SK-N-SH (cell line): ENCODE measurements around the gene ARPC5L. TPM values are rescaled to one million over a fixed set of nuclear protein-coding genes. Genes with fewer than 3 reads are reported as not detected.
"Not testable (repeated sequence)": the region's sequence is repeated elsewhere in the genome, so short reads cannot be mapped to it uniquely, and the experiment has no call there.

Source experiments
- CTCF ChIA-PET: fragments of 300-600, 350-600 bp; formaldehyde crosslinking; extraction: SDS; loops from one replicate; lab custom pipeline; 2021; lab: Yijun Ruan, JAX
- POLR2A ChIA-PET: fragments of 350-600 bp; sonication (Branson Sonifier 250); formaldehyde crosslinking; extraction: SDS; loops from one replicate; lab custom pipeline; 2020; ENCODE audit warnings: antibody characterized with exemption, inconsistent platforms; lab: Yijun Ruan, JAX
- DNase-seq: peaks from one replicate; pipeline ENCODE4 v3.0.0; 2012
- H2AFZ ChIP-seq: fragments of 200-600 bp; sonication (generic); 2 replicates; pipeline ENCODE4 v1.8.1; 2016; ENCODE audit warnings: antibody characterized with exemption, mild to moderate bottlenecking, low read depth
- H3F3A ChIP-seq: fragments of 200-600 bp; sonication (generic); replicated peaks from 2 replicates; pipeline ENCODE3; 2016; ENCODE audit warnings: antibody characterized with exemption, mild to moderate bottlenecking; ENCODE audit not compliant: insufficient read depth
- H3K27ac ChIP-seq, 2 experiments: fragments of 200-500 bp in 1 of 2; fragments of 200-600 bp in 1 of 2; sonication (Bioruptor generic) in 1 of 2; sonication (generic), shearing (Covaris generic) in 1 of 2; 2 replicates each; pipeline versions ENCODE4 v1.5.1 to v1.6.1; 2014 to 2016; ENCODE audit warnings: low read depth in 2 of 2, inconsistent platforms in 1 of 2, low read length in 1 of 2, mild to moderate bottlenecking in 1 of 2, mixed read lengths in 1 of 2
- H3K27me3 ChIP-seq: fragments of 200-600 bp; sonication (generic), shearing (Covaris generic); 2 replicates; pipeline ENCODE4 v1.6.1; 2016; ENCODE audit warnings: mixed run types; ENCODE audit not compliant: insufficient read depth
- H3K36me3 ChIP-seq, 2 experiments: fragments of 200-500 bp in 1 of 2; fragments of 200-600 bp in 1 of 2; sonication (Bioruptor generic) in 1 of 2; sonication (generic) in 1 of 2; replicated peaks in 1 of 2; 2 replicates each; pipeline versions ENCODE3 to v1.5.1; 2014 to 2016; ENCODE audit warnings: low read length in 1 of 2, mild to moderate bottlenecking in 1 of 2; ENCODE audit not compliant: insufficient read depth in 2 of 2, control insufficient read depth in 1 of 2
- H3K4me1 ChIP-seq, 2 experiments: fragments of 200-500 bp in 1 of 2; fragments of 200-600 bp in 1 of 2; sonication (Bioruptor generic) in 1 of 2; sonication (generic), shearing (Covaris generic) in 1 of 2; 2 replicates each; pipeline versions ENCODE4 v1.5.1 to v1.6.1; 2014 to 2016; ENCODE audit warnings: low read depth in 1 of 2, low read length in 1 of 2, mixed run types in 1 of 2; ENCODE audit not compliant: insufficient read depth in 2 of 2, control insufficient read depth in 1 of 2
- H3K4me2 ChIP-seq: fragments of 200-600 bp; sonication (generic), shearing (Covaris generic); 2 replicates; pipeline ENCODE4 v1.6.1; 2017; ENCODE audit warnings: mixed run types
- H3K4me3 ChIP-seq, 2 experiments: fragments of 200-500 bp in 1 of 2; fragments of 200-600 bp in 1 of 2; sonication (Bioruptor generic) in 1 of 2; sonication (generic), shearing (Covaris generic) in 1 of 2; 2 replicates each; pipeline versions ENCODE4 v1.5.1 to v1.8.1; 2014 to 2016; ENCODE audit warnings: low read depth in 2 of 2, inconsistent platforms in 1 of 2, low read length in 1 of 2, mild to moderate bottlenecking in 1 of 2, mixed read lengths in 1 of 2, moderate library complexity in 1 of 2
- H3K79me2 ChIP-seq: fragments of 200-600 bp; sonication (generic); 2 replicates; pipeline ENCODE4 v1.8.1; 2017; ENCODE audit warnings: mild to moderate bottlenecking; ENCODE audit not compliant: insufficient read depth
- H3K9ac ChIP-seq: fragments of 200-600 bp; sonication (generic); 2 replicates; pipeline ENCODE4 v1.6.1; 2017; ENCODE audit warnings: mixed run types
- H3K9me2 ChIP-seq: fragments of 200-600 bp; sonication (generic); 2 replicates; pipeline ENCODE4 v1.6.1; 2017; ENCODE audit warnings: mixed run types
- H3K9me3 ChIP-seq: fragments of 200-600 bp; sonication (generic); 2 replicates; pipeline ENCODE4 v1.6.1; 2017; ENCODE audit warnings: mixed run types, mild to moderate bottlenecking, moderate library complexity
- H4K20me1 ChIP-seq: fragments of 200-600 bp; sonication (generic); 2 replicates; pipeline ENCODE4 v1.6.1; 2017; ENCODE audit warnings: mild to moderate bottlenecking, mixed run types; ENCODE audit not compliant: insufficient read depth
- EZH2phosphoT487 ChIP-seq: fragments of 200-600 bp; sonication (generic); IDR thresholded peaks from 2 replicates; pipeline ENCODE4 v1.6.1; 2017; ENCODE audit warnings: low read depth, mixed run types, mild to moderate bottlenecking, antibody characterized with exemption, moderate library complexity, borderline replicate concordance
- FOSL2 ChIP-seq: IDR thresholded peaks from 2 replicates; pipeline ENCODE4 v1.4.0; 2012; ENCODE audit warnings: low read depth, mild to moderate bottlenecking, moderate library complexity, borderline replicate concordance
- FOXJ3 ChIP-seq: sonication (generic); formaldehyde crosslinking; IDR thresholded peaks from 2 replicates; pipeline ENCODE4 v1.5.1; 2020; ENCODE audit warnings: mild to moderate bottlenecking, missing genetic modification reagents
- GABPA ChIP-seq: IDR thresholded peaks from 2 replicates; pipeline ENCODE4 v1.4.0; 2012; ENCODE audit warnings: low read depth, mild to moderate bottlenecking
- GATA2 ChIP-seq: sonication (generic); formaldehyde crosslinking; IDR thresholded peaks from 2 replicates; pipeline ENCODE4 v1.5.0; 2020; ENCODE audit warnings: mild to moderate bottlenecking, missing genetic modification reagents
- JUND ChIP-seq: IDR thresholded peaks from 2 replicates; pipeline ENCODE4 v1.4.0; 2012
- MXI1 ChIP-seq: IDR thresholded peaks from 2 replicates; pipeline ENCODE4 v1.6.1; 2012; ENCODE audit warnings: mild to moderate bottlenecking, low read depth, low read length, improper control_type of control experiment
- NFIC ChIP-seq: IDR thresholded peaks from 2 replicates; pipeline ENCODE4 v1.4.0; 2012; ENCODE audit warnings: borderline replicate concordance
- POLR2AphosphoS5 ChIP-seq: IDR thresholded peaks from 2 replicates; pipeline ENCODE4 v1.6.1; 2012; ENCODE audit warnings: low read depth, low read length
- RFX5 ChIP-seq: IDR thresholded peaks from 2 replicates; pipeline ENCODE4 v1.6.1; 2012; ENCODE audit warnings: mild to moderate bottlenecking, improper control_type of control experiment, low read length
- TAF1 ChIP-seq: IDR thresholded peaks from 2 replicates; pipeline ENCODE4 v1.6.1; 2012; ENCODE audit warnings: low read depth, mild to moderate bottlenecking, low read length, moderate library complexity, borderline replicate concordance
- WGBS: methylation state at CpG from one replicate; pipeline ENCODE4 v1.1.6; 2017; ENCODE audit warnings: low lambda C conversion rate; 5-methylcytosine and 5-hydroxymethylcytosine counted together
- polyA plus RNA-seq, 3 experiments: library from polyadenylated mRNA; depleted of rRNA; stranded (reverse); fragments of >200 nt; gene quantifications; 2 replicates each; pipeline ENCODE4 v1.2.3, GENCODE V29; 2012
- TF ChIP-seq, protein P1 (sequence below): IDR thresholded peaks from 2 replicates; pipeline ENCODE4 v1.4.0; 2012; ENCODE audit warnings: low read depth

Gene ARPC5L
- polyA plus RNA-seq, 1 of the 3 experiments (the other 2 are of a cell fraction): 73.1 TPM

DNA sequence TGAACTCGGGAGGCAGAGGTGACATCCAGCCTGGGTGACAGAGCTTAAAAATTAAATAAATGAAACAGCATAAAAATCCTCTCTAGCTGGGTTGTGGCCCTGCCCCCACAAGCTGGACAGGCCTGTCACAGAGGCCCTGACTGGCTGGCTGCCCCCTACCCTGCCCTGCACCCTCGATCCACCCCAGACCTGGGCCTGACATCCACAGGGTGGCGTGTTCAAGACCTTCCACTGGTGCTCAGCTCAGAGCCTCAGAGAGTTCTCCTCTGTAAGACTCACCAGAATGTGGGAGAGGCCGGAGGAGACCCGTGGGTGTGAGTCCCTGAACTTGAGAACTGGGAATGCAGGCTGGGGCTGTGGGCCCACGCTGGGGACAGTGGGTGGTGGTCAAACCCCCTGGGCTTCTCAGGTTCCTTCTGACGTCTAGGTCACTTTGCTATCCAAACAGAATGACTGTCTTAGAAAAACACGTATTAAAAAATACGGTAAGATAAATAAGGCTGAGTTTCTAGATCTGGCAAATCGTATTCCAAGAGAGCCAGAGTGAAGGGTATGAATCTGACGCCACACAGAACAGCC, 18.4 kb upstream of the ARPC5L start (continued):
- TF ChIP-seq NFIC (no peak), GATA2 (no peak)
- TF ChIP-seq, all 33 proteins: peak for 0

DNA sequence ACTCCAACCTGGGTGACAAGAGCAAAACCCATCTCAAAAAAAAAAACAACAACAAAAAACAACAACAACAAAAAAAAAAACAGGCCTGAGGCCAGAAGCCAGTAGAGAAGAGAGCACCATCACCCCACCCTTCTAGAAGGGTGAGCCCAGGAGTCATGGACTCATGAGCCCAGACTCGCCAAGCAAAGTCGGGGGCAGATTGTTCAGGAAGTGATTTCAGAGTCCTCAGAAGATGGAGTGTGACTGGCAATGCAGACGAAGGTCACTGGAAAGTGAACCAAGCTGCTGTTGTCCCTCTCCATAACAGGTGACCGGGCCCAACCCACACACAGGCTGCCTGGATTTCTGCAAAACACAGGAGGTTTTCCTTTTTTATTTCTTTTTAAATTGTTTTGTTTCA, 17.6 kb upstream of the ARPC5L start:
- no peak overlapping the region for H3K4me2 ChIP-seq
- H3K4me3 ChIP-seq: no peak overlapping the region
- H3K36me3 ChIP-seq: no peaks in the 10 kb centered on the region
- no peaks in the 10 kb centered on the region for H3K9me3 ChIP-seq
- H3K27me3 ChIP-seq: no peaks in the 10 kb centered on the region
- ChIA-PET CTCF (interaction anchor here (1.2 to 33.6 kb wide), 3 partner anchors 8 to 68 kb away, joined by 3 to 1436 read pairs (median 353); partner anchors contain the start of genes NR6A1, OLFML2A and WDR38), POLR2A (no interaction called here)
- H3F3A ChIP-seq: no peaks in the 10 kb centered on the region
- no peaks in the 10 kb centered on the region for H4K20me1 ChIP-seq
- H3K9ac ChIP-seq: no peak overlapping the region
- H3K27ac ChIP-seq: no peak overlapping the region
- no peaks in the 10 kb centered on the region for H3K79me2 ChIP-seq
- no peak overlapping the region for H2AFZ ChIP-seq
- H3K4me1 ChIP-seq: no peaks in the 10 kb centered on the region
- TF ChIP-seq GATA2 (no peak), JUND (no peak), TAF1 (no peak), EZH2phosphoT487 (no peak), RFX5 (no peak), MXI1 (no peak), NFIC (no peak), POLR2AphosphoS5 (no peak), GABPA (no peak), FOXJ3 (no peak), FOSL2 (no peak)
- TF ChIP-seq, protein P1, sequence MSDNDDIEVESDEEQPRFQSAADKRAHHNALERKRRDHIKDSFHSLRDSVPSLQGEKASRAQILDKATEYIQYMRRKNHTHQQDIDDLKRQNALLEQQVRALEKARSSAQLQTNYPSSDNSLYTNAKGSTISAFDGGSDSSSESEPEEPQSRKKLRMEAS: no peak
- no peak for DNase-seq
- no peaks in the 10 kb centered on the region for H3K9me2 ChIP-seq
- WGBS: 93% methylated on average over 3 of the region's 4 CpGs

DNA sequence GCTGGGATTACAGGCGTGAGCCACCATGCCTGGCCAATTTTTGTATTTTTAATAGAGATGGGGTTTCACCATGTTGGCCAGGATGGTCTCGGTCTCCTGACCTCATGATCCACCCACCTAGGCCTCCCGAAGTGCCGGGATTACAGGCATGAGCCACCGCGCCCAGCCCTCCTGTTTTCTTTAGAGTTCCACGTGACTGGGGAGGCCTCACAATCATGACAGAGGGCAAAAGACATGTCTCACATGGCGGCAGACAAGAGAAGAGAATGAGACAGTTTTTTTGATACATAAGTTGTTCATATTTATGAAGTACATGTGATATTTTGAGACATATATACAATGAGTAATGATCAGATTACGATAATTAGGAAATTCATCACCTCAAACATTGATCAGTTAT, 15.5 kb upstream of the ARPC5L start:
- H2AFZ ChIP-seq, H3K4me1 ChIP-seq, H3K79me2 ChIP-seq, H3K9me3 ChIP-seq, H4K20me1 ChIP-seq, H3K9me2 ChIP-seq, H3F3A ChIP-seq, H3K4me2 ChIP-seq, DNase-seq, POLR2A ChIA-PET, H3K27ac ChIP-seq, H3K36me3 ChIP-seq, H3K9ac ChIP-seq, H3K27me3 ChIP-seq, H3K4me3 ChIP-seq: not testable (repeated sequence)
- CTCF ChIA-PET: interaction anchor here (33.6 kb wide), 1 partner anchor 71 kb away, joined by 1436 read pairs; the partner anchor contains the start of genes NR6A1 and OLFML2A
- 91% methylated on average over 9 of the region's 9 CpGs for WGBS
